GM19238 (cell line): Measurements from ENCODE around the gene CFAP45.

Experiments
- DNase-seq: peaks from one replicate; pipeline ENCODE4 v3.0.0; 2011; ENCODE audit warnings: low spot score; ENCODE audit not compliant: insufficient read length

Gene CFAP45

DNA sequence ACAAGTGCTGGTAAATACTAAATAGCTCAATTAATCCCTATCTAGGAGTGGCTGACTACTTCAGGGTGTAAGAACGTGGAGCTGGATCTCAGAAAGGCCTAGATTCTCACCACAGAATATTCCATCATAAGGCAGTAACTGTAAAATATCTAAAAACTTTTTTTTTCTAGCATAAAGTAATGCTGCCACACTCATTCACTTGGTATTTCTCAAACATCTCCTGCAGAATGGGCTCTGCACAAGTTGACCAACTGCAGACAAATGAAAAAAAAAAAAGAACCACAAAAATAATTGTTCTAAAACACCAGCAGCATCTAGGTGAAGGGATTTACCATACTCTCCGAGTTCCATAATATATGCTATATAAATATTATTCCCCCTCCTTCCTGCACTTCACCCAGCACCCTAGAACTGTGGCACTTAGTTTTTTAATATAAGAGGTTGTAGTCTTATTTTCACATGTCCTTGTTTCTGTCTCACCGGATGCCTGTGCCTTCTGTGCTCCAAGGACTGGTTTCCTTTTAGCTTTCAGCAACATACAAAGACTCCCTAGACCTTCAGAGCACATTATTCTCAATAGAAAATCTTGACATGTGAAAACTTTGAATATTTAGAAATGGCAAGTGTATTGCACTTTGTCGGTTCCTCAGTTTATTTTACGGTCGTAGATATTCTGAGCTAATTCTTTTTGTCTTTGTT lies 46.4 kb downstream of the CFAP45 start:
- DNase-seq = no peak

DNA sequence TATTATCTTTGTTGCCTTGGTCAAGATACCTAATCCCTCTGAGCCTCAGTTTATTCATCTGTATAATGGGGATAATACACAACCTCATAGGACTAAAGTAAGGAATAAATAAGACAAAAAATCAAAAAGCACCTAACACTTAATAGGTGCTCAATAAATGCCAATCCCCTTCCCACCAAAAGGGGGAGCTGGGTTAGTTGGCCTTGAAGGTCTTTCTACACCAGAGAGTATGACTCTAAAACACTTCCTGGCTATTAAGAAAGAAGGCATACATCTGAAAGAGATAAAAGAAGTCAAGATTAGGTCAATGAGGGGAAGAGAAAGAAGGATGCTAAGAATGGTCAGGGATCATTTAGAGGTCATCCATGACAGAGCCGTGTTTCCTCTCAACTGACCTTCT lies 48.6 kb downstream of the CFAP45 start:
- DNase-seq = no peak

DNA sequence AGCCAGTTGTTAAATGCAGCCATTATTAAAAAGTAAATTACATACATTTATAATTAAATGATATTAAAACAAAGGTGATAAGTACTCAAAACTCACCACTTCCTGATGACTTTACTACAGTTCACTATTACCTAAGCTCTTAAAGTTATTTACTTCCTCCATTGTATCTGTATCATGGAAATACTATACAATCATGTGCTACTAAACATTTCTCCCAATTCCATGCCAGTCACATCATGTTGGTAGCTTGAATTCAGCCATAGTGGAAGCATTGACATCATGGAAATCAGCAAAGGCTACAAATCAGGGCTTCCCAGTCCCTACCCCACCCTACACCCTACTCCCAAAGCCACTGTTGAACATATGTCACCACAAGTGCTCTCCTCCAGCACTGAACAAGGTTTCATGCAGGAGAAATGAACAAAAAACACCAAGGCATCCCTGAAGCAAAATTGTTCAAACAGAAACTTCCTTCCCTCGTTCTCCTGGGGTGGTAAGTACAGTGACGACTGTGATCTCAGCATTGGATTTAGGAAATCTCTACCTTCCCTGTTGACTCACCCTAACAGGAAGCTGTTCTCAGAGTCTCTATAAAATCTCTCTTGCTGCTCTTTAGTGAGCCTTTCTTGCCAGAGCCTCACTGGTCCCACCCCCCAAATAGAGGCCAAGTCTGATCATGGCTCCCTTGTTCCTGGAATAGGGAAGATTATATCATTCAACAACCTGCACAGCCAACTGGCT lies 50.2 kb downstream of the CFAP45 start:
- DNase-seq = no peak

GRCh38 chr1:159848326-159848725 lies 51.6 kb downstream of the CFAP45 start:
- DNase-seq = no peak

DNA sequence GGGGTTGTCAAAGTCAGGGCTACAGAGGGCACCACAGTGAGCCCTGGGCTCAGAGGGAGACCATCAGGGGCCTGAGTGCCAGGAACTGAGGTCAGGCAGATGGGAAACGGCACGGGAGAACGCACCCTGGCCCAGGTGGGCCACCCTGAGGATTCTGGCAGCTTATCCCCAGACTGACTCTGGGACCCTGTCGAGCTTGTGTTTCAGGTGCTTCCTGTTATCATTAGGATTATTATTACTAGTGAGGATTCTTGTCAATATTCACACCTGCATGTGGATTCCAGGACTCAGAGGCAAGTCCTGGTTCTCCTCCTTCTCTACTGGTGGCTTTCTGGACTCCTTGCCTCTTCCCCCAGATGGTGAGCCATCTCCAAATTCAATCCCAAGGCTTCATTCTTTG lies 52.7 kb downstream of the CFAP45 start:
- no peak for DNase-seq

GRCh38 chr1:159845751-159846629 lies 54.0 kb downstream of the CFAP45 start:
- no peak for DNase-seq

- no peak for DNase-seq
These were observed 56.5 kb downstream of the CFAP45 start for GRCh38 chr1:159843459-159843858.

DNA sequence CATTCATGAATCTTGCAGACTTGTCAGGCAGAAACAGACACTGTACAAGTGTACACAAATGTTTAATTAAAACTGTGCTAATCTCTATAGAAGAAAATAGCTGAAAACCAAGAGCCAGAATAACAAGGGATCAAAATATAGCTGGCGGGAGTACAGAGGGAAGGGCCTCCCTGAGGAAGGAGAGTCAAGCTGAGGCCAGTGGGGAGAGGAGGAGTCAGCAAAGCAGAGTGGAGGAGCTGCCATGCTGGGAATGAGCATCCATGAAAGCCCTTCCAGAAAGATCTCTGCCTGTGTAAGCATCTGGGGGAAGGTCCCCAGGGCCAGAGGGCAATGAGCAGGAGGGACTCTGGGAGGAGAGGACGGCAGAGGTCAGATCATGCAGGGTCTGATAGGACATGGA lies 58.2 kb downstream of the CFAP45 start:
- no peak for DNase-seq

- peak; percentile 61 for DNase-seq
These were observed 60.7 kb downstream of the CFAP45 start for GRCh38 chr1:159839116-159839849.

- no peak for DNase-seq
These were observed 61.2 kb downstream of the CFAP45 start for GRCh38 chr1:159838715-159839114.

GRCh38 chr1:159835862-159836525 lies 64.0 kb downstream of the CFAP45 start:
- DNase-seq = no peak

GRCh38 chr1:159835356-159835755 lies 64.6 kb downstream of the CFAP45 start:
- no peak for DNase-seq

- no peak for DNase-seq
These were observed 67.7 kb downstream of the CFAP45 start for GRCh38 chr1:159832309-159832708.

GRCh38 chr1:159831412-159832141 lies 68.4 kb downstream of the CFAP45 start:
- no peak for DNase-seq

GRCh38 chr1:159830722-159831121 lies 69.2 kb downstream of the CFAP45 start:
- DNase-seq = no peak

GRCh38 chr1:159829822-159830465 lies 70.0 kb downstream of the CFAP45 start:
- no peak for DNase-seq

DNA sequence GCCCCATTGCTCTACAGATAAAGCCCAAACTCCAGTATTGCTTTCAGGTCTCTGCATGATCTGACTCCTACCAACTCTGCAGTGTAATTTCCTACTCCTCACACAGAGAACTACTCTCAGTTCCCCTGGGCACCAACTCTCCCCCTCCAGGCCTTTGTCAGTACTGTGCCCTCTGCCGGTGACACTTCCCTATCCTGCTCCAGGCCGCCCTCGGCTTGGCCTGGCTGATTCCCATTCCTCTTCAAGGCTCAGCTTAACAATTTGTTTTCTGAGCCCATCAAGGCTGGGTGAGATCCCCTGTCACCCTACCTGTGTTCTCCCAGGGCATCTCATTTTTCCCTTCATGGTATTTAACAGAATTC lies 70.7 kb downstream of the CFAP45 start:
- DNase-seq = peak; percentile 32

GRCh38 chr1:159828581-159829272 lies 71.2 kb downstream of the CFAP45 start:
- no peak for DNase-seq

GRCh38 chr1:159828176-159828575 lies 71.8 kb downstream of the CFAP45 start:
- no peak for DNase-seq
